GM19099 (cell line): ENCODE measurements around the gene SLC52A1.

ENCODE experiments used
- POLR2A ChIP-seq: IDR thresholded peaks from 3 replicates; pipeline ENCODE4 v1.6.1; 2011; ENCODE audit warnings: low read depth; ENCODE audit not compliant: insufficient read length; ENCODE audit errors: extremely low read depth

SLC52A1 gene

GRCh38 chr17:5035315-5035714 is at the start of gene SLC52A1:
TSS of gene SLC52A1 (minus strand) at chr17:5035426. CDS start at chr17:5034606, 820 bp downstream.
- no peak for TF ChIP-seq POLR2A

GRCh38 chr17:5080591-5080990 is 45.4 kb upstream of the SLC52A1 start:
- no peak for TF ChIP-seq POLR2A

DNA sequence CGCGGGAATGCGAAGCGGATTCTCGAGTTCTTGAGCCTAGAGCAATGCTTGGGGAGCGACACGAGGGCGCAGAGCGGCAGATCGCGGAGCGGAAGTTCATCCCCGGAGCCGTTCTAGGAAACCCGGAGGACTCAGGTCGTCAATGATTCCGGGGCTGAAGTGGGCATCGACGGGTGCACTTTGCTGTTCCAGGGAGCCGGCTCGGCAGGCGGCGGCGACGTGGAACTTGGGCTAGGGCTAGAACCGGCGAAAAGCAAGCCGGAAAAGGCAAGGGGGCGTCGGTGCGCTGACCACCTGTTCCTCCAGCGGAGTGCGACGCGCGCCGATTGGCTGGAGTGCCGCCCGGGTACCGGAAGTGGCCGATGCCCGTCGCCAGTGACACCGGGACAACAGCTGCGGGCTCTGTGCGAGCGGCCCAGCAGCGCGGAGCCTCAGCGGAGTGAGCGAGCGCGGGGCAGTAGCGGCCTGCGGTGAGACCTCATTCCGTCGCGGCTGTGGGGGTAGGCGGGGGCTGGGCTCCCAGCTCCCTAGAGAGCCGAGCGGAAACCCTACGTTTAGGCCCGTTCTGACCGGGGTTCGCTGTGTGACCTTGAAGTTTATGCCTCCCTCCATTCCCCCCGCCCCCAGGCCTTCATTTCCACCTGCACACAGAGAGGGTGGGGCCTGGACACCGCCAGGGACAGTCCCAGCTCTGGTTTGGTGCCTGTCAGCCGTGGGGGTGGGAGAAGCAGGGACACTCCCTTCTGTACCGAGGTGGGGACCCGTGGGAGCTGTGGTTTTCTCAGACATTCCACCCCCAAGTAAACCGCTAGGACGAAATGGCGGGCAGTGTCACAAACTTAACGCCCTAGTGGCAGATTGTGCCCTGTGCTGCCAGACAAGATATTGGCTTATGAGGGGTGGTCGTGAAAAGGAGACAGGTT is 43.1 kb upstream of the SLC52A1 start, which contains the start of gene ZFP3:
TSS of gene ZFP3 (plus strand) at position 362 of the 923 bp plus-strand sequence. CDS start 13,038 bp downstream, outside the sequence.
- peak; percentile 90 for TF ChIP-seq POLR2A

- no peak for TF ChIP-seq POLR2A
Measured at GRCh38 chr17:5077781-5078105, 42.5 kb upstream of the SLC52A1 start.

DNA sequence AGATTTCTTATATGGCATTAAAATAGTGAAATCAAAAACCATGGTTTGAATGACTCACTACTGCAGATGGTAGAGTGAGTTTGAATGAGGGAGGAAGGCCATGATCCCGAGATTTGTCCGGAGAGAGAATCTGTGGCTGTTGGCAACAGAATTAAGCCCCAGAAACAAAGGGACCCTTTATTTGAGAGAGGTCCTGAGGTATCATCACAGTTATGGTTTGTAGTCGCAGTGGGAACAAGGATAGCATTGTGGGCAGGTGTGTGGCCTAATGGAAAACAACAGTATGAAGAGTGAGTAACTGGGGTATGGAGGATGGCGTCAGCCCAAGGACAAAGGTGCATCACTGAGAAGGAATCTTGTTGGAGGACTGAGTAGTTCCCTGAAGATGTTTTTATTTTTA is 34.5 kb upstream of the SLC52A1 start:
- no peak for TF ChIP-seq POLR2A

DNA sequence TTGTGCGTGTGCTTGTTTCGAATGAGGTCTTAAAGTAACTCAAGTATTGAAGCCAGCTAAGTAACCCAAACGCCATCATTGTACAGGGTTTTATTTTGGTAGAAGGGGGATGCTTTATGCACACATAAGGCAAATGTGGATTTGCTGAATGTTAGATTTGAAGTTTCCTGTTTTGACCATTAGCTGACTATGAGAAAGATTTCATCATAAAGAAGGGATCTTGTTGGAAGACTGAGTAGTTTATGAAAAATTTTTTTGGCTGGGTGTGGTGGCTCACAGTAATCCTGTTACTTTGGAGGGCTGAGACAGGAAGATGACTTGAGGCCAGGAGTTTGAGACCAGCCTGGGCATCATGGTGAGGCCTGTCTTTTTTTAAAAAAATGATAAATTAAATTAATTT is 33.0 kb upstream of the SLC52A1 start:
- no peak for TF ChIP-seq POLR2A

GRCh38 chr17:5065227-5065744 is 30.1 kb upstream of the SLC52A1 start:
- TF ChIP-seq POLR2A = no peak

- no peak for TF ChIP-seq POLR2A
Measured at GRCh38 chr17:5055543-5055942, 20.3 kb upstream of the SLC52A1 start.

- no peak for TF ChIP-seq POLR2A
Measured at GRCh38 chr17:5050278-5050677, 15.1 kb upstream of the SLC52A1 start.

DNA sequence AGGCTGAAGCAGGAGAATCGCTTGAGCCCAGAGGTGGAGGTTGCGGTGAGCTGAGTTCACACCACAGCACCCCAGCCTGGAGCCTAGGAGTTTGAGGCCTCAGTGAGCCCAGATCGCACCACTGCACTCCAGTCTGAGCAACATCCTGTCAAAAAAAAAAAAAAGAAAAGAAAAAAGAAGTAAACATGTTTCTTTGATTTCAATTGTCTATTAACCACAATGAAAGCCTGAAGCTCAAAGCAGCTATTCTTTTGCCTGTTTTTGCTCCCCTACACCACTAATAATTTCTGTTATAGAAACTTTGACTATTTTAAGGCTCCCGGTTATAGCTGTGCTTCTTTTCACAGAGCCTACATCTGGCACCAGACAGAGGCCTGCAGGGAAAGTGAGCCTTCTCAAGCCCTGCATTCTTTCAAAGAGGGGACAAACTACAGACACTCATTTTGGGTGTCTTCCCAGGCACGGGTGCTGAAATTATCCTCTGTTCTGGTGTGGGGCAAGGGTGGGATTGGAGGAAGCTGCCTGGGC is 14.2 kb upstream of the SLC52A1 start:
- TF ChIP-seq POLR2A = no peak

DNA sequence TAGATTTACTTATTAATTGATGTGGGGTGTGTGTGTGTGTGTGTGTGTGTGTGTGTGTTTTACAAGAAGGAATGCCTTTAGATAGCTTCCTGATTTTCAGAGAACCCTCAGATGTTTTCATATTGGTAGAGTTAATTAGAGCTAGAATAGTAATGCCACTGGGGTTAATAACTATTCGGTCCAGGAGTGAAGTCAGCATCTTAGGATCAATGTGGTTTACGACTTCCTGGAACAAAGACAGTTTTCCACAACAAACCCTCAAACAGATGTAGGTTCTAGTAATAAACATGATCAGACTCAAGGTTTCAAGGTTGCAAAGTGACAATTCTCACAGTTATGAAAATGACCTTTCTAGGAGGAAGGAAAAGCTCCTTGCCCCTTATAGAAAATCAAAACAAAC is 12.2 kb upstream of the SLC52A1 start:
- TF ChIP-seq POLR2A = no peak

- no peak for TF ChIP-seq POLR2A
Measured at GRCh38 chr17:5045496-5045895, 10.3 kb upstream of the SLC52A1 start.

GRCh38 chr17:5044630-5045029 is 9.4 kb upstream of the SLC52A1 start:
- no peak for TF ChIP-seq POLR2A

GRCh38 chr17:5043524-5043923 is 8.3 kb upstream of the SLC52A1 start:
- no peak for TF ChIP-seq POLR2A

- TF ChIP-seq POLR2A = no peak
Measured at GRCh38 chr17:5042157-5043022, 7.2 kb upstream of the SLC52A1 start.
